Hematopoietic multipotent progenitor cell (in vitro differentiated cells): Measurements from ENCODE around the gene N4BP2L2. TPM values are rescaled to one million over a fixed set of nuclear protein-coding genes. Genes with fewer than 3 reads are reported as not detected.

Experiments
- DNase-seq, 3 donors: peaks; one replicate each; pipeline ENCODE4 v3.0.0-alpha.2; 2011 to 2015; ENCODE audit warnings: low read depth in 2 of 3, low spot score in 2 of 3
- total RNA-seq: library from RNA; depleted of rRNA; stranded (reverse); fragments of >200 nt; gene quantifications from one replicate; pipeline ENCODE4 v1.2.3, GENCODE V29; 2012

N4BP2L2 gene
- total RNA-seq, 1 donor, result 57.6 TPM

DNA sequence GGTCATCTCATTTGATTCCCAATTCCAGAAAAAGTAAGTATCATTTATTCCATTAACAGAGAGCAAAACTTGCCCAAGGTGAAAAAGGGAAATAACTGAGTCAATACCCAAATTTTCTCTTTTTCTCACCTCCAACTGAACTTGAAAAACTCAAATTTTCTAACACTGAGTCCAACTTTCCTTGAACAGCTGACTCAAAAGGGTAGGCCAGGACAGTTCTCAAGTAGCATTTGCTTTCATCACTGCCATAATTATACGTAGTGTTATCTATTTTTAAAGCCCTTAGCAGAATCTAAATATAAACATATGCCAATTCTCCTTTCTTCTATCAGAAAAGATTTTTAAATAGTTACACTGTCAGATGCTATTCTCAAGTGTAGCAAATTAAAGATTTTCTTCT lies 3.5 kb downstream of the N4BP2L2 start:
- DNase-seq, result no peak

DNA sequence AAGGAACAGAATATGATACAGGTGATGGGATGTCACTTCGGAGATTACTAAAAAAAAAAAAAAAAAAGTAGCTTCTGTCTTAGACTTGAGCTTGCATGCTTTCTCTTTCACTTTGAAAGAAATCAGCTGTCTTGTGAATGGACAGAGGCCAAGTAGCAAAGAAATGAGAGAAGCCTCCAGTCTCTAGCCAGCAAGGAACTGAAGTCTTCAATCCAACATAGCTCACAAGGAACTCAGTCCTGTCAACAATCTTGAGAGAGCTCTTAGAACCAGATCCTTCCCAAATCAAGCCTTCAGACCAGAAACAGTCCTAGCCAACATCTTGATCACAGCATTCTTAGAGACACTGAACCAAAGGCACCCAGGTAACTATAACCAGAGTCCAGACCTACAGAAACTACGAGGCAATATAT lies 7.7 kb downstream of the N4BP2L2 start:
- DNase-seq, result peak in 2 of 3 donors; percentile 35 to 77

DNA sequence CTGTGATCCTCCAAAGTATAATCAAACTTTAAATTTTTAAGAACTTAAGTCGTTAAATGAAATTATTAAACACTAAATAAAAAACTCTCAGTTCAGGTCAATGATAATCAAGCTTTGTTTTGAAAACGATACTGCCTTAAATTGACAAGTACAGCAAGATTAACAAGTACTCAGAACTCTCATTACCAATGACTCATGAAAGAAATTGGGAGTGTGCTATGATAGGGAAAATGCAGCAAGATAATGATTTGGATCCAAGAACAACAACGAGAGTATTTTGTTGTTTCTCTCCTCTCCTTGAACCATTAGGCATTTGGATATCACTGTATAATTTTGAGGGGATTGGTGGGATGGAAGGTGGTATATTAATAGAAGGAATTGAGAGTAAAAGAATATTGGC lies 10.2 kb downstream of the N4BP2L2 start:
- DNase-seq, result no peak

DNA sequence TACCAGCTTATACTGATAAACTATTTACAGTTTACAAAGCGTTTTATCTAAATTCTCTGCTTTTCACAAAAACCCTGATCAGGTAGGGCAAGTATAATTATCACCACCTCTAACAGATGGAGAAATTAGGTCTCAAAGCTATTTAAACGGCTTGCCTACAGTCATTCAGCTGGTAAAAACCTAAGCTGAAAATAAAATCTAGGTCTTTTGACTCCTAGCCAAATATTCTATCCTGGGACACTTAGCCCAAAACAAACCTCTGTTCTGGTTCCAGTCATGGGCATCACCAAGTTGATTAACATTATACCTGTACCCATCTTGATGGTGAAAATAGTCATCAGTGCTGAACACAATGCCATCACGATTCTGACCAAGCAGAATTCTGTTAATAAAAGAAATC lies 11.4 kb downstream of the N4BP2L2 start:
- no peak for DNase-seq

DNA sequence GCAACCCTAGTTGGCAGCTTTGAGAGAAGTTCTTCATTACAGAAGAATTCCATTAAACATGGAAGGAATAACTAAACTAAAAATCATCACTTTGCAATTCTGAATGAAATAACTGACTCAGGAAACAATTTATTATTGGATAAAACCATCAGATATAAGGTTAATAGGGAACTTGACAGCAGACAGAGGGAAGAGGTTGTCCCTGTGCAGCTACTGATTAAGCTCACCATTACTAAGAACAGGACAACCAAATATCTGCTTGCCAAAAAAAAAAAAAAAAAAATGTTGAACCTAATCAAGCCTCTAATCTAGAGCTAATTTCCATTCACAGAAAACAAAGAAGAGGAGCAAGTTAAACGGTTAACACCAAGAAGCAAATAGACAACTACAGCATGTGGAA lies 12.8 kb downstream of the N4BP2L2 start:
- DNase-seq, result no peak

DNA sequence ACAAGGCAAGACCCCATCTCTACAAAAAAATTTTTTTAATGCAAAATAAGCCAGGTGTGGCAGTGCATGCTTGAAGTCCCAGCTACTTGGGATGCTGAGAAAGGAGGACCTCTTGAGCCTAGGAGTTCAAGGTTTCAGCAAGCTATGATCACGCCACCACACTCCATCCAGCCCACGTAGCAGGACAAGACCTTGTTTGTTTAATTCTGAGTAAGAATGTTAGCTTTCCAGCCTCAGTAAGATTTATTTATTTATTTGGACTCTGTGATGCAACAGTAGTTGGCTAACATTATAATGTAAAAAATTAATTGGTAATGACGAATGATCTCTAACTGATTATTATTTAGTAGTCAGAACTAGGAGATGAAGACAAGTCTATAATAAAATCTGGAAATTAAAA lies 23.3 kb downstream of the N4BP2L2 start:
- DNase-seq, result no peak

DNA sequence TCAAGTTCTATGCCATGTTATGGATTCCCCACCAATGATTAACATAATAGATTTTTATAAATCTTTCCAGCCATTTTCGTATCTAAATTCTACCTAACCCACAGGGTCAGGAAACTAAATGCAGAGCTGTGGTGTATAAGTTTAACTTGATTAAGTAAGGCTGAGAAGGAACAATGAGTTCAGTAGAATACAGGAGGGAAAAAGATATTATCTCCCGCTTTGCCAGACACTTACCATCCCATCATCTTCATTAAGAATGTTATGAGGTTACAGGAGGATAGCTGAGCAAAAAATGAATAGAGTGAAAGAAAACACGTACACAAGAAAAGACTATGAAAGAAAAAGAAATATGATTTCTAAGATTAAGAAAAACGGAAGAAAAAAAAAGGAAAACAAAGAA lies 27.1 kb downstream of the N4BP2L2 start:
- peak in 1 of 3 donors; percentile 9 for DNase-seq

DNA sequence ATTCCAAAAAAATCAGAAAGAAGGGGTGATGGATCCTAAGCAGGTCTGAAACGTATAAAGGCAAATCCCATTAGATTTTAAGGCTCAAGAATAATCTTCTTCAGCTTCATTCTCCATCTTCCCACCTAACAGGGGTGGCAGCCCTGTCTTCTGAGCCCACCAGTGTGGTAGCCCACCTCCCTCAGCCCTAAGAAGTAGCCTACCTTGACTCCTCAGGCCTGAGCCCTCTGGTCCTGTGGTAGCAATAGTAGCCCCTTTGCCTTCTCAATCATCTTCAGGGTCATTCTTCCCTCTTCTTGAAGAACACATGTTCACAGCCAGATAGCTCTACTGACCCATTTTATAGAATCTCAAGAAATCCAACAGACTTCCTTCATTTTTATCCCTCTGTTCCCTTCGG lies 33.7 kb downstream of the N4BP2L2 start:
- no peak for DNase-seq

DNA sequence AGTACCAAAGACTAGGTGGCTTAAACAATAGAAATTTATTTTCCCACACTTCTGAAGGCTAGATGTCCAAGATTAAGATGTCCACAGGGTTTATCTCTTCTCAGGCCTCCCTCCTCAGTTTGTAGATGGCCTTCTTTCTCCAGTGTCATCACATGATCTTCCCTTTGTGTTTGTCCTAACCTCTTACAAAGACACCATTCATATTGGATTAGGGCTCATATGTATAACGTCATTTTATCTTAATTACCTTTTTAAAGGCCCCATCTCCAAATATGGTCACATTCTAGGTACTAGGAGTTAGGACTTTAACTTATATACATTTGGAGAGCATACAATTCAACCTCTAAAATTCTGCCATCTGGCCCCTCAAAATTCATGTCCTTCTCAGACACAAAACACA lies 34.3 kb downstream of the N4BP2L2 start:
- no peak for DNase-seq

DNA sequence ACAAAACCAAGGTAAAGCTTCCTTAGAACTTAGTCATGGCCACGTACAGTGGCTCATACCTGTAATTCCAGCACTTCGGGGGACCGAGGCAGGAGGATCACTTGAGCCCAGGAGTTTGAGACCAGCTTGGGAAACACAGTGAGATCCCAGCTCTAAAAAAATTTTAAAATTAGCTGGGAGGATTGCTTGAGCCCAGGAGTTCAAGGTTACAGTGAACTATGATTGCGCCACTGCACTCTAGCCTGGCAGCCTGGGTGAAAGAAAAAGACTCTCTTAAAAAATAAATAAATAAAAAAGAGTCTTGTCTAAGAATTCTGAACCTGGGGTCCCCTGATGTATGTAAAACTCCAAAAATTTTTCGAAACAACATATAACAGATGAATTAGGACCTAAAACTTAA lies 34.9 kb downstream of the N4BP2L2 start:
- DNase-seq, result no peak

DNA sequence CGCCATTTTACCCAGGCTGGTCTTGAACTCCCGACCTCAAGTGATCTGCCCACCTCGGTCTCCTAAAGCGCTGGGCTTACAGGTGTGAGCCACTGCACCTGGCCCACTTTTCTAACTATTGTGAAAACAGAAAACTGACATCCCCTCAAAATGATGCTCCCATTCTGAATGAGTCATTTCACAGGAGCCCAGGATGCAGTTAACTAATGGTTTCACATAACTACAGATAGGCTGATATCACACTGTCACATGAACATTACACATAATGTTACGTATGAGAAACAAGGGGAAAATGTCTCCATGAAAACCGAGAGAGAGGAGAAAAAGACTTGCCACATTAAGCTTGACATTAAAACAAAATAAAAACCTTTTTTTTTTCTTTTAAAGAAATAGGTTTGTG lies 37.5 kb downstream of the N4BP2L2 start:
- DNase-seq, result no peak

DNA sequence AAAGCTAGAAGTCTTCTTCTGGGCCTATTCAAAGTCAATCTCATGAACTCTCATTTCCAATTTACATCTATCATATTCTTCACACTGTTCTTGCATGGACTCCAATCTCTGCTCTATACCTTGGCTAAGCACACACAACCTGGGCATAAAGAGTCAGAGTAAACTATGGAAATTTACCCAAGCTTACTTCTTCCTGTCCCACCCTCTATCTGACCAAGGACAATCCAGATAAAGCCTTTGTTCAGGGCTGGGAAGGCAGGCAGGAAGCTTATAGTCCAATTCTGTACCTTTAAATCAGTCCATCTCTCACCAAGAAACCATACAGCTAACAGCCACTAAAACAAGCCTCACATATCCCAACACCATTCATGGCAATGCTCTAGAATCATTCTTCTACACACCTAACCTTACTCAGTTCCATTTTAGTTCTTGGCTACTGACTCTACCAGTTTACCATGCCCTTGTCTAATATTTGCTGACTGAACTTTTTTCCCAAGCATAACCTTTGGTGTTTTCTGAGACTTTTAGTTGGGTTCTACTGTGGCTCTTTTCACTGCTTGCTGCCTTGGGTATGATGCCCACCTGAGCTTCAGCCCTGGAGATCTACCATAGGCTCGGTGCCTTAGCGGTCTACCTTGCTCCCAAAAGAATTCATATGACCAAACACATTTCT lies 38.9 kb downstream of the N4BP2L2 start:
- no peak for DNase-seq

DNA sequence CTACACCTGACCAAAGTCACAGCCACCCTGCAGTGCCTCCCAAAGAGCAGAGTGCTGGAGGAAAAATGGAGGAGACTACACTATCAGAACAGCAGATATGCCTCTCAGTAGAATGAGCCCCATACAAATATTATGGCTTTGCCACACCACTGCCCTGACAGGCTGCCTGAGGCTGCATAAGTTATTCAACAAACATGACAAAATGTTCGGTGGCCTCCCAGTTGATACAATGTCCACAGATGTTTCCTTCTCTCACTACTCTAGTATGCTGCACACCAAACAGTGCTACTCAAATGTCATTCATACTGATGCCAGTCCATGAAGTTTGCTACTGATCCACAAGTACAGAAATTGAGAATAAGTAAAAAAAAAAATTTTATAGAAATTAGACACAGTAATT lies 41.0 kb downstream of the N4BP2L2 start:
- peak in 1 of 3 donors; percentile 52 for DNase-seq

DNA sequence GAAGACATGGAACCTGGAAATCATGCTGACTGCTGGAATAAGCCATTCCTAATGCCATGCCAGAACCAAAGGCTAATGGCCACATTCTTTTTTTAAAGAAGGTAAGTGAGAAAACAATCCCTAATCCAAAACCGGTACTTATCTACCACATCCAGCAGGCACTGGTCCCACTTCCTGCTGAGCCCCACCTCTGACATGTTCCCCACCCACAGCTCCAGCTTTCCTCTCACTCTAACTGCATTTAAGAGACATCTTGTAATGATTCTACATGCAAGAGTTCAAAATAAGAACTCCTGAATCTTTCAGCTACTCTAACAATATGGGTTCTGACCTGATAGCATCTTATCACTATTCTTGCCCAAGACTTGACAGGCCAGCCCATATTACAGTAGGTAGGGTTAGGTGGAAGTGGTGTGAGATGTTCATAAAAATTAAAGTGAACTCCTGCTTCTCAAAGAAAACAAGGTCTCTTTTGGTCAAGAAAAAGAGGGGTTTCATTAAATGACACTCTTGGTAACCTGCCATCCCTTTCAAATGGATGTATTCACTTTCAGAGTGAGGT lies 41.9 kb downstream of the N4BP2L2 start:
- peak in 2 of 3 donors; percentile 11 to 13 for DNase-seq

DNA sequence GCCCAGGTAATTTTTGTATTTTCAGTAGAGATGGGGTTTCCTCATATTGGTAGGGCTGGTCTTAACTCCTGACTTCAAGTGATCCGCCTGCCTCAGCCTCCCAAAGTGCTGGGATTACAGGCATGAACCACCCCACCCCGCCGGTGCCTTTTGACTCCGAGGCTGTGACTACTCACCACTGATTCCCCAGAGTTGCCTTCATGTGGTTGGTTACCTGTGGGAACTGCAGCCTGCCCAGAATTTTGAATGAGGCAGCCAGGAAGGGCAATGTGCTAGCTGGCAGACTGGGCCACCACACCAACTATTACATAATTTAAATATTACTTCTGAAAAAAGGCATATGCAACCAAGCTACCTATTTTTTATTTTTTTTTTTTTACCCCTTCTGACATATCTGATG lies 42.8 kb downstream of the N4BP2L2 start:
- no peak for DNase-seq

DNA sequence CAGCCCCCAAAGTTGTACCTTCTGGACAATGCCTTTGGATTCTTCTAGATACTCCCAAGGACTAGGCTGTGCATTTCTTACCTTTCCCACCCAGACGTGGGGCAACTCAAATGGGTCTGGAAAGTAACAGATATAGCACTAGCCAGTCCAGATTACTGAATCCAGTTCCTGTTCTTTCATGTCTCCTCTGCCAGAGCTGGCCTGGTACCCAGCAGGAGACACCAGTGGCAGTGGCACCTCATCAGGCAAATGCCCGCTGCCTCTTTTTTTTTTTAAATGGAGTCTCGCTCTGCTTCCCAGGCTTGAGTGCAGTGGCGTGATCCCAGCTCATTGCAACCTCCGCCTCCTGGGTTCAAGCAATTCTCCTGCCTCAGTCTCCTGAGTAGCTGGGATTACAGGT lies 43.2 kb downstream of the N4BP2L2 start:
- no peak for DNase-seq

DNA sequence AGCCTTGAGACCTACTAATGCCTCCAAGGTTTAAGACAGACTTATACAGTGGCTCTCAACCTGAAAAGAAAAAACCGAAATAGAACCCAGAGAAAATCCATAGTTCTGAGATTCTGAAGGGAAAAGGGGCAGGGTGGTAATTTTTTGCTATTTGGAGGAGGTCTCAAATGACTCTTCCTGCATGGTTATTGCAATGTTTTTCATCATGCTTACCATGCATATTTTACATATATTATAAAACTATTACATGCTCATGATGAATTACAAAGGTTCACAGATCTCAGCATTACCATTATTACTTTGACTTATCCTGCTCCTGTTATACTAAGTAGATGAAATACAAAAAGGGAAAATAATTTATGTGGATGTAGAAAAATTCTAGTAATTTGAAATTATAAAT lies 47.6 kb downstream of the N4BP2L2 start:
- no peak for DNase-seq

DNA sequence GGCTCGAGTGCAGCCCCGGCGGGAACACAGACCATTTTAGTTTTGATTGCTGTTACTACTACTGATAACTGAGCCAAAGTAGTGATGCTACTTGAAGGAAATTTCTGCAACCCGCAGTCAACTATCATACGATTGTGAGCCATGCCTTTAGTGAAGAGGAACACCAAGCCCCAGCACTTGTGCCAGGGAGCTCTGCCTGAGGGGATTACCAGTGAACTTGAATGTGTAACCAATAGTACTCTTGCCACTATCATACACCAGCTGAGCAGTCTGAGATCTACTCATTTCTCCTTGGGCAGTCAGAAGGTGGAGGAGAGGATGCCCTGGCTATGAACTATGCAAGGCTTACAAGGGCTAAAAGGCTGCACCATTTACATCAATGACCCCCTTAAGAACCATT lies 61.7 kb downstream of the N4BP2L2 start:
- no peak for DNase-seq

DNA sequence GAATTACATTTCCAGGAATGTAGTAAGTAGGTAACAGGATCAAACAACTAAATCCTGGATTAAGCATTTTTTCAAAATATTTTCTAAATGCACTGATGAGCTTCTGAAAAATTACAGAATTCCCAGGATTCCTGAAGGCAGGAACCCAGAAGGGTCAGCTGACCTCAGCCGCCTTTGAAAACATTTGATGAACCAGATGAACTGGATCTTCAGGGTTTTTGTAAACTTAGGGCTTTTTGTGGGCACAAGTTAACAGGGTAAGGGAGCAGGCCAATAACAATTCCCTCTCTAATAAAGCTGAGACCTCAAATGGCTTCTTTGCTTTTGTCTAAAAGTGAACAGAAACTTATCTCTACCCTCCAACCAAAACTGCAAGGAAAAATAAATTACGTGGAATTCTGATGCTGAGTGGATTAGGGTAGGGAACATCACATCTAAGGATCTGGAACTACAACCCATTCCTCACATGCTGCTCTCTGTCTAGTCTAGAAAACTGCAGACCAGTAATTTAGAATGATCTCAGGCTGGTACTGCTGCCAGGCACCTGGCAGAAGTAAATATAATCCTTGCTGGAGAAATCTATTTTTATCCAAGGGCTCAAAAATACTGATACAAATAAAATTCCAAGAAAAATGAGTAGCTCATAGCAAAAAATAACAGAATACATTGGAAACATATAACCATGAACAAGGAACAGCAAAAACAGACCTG lies 62.4 kb downstream of the N4BP2L2 start:
- no peak for DNase-seq

DNA sequence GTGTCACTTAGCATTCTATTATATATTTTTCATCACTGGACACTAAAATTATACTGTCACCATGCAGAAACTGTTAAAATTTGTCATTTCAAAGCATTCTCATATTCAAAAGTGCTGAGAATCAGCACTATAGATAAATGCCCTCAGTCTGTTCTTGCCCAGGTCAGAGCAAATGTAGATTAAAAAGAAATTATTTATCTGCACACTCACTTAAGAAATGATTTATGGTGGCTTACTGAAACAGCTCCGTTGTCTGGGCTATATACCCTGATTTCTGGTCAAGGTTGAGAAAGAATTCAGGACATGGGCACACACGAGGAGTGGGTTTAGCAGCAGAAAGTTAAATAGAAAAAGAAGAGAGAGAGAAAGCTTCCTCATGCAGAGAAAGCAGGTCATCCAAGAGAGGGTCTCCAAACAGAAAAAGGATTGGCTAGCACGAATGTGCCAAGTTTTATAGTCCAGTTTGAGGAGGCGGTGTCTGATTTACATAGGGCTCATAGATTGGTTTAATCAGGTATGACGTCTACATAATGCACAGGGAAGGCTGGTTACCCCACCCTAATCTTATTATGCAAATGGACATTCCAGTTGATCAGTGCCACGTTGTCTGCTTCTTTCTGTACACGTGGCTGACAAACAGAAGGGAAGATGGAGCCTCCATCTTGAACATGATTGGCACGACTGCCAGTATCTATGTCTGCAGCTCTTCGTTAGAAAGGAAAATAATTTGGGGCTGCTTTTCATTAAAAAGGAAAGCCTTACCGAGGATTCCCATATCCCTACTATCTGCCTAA lies 63.4 kb downstream of the N4BP2L2 start:
- no peak for DNase-seq

DNA sequence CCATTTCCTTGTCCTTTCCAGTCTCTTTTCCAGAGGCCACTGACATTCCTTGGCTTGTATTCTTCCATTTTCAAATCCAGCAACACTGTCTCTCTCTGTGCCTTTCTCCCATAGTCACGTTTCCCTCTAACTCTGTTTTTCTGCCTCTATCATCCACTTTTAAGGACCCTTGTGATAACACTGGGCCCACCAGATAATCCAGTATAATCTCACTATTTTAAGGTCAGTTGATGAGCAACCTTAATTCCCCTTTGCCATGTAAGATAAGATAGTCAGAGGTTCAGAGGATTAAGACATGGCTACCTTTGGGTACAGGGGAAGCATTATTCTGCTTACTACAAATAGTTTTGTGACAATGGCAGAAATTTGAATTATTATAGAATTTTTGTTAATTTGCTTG lies 64.9 kb downstream of the N4BP2L2 start:
- DNase-seq, result no peak
